ENCODE data around the gene RALGPS2.

The RALGPS2 gene

DNA sequence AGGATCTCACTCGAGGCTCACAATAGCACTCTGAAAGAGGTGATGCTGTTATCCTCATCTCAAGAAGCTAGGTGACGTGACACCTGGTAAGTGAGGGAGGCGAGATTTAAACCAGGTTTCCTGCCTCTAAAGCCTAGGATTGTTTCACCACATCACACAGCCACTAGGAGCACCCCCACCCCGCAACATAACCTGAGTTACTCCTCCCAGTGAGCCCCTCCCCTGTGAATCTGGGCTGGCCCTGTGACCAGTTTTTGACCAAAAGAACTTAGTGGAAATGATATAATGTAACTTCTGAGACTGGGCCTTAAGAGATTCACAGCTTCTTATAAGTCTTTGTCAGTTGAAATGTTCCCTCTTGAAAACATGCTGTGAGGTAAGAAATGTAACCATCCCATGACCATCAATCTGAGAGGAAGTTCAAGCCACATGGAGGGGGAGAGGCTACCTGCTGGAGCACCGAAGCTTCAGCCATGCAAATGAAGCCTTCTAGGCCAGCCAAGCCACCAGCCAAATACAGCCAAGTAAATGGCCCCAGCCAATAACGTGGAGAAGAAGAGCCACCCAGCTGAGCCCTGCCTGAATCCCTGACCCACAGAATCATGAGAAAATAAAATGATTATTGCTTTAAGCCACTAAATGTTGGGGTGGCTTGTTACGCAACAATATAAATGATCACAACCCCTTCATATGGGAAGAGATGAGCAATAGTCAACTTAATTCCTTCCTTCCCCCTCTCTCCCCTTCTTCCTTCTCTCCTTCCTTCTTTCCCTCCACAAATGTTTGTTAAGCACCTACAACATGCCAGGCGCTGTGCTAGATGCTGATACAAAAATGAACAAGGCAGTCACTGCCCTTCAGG is 239.7 kb downstream of the RALGPS2 start:
- no peak for DNase-seq (ENCODE audit: low spot score)

DNA sequence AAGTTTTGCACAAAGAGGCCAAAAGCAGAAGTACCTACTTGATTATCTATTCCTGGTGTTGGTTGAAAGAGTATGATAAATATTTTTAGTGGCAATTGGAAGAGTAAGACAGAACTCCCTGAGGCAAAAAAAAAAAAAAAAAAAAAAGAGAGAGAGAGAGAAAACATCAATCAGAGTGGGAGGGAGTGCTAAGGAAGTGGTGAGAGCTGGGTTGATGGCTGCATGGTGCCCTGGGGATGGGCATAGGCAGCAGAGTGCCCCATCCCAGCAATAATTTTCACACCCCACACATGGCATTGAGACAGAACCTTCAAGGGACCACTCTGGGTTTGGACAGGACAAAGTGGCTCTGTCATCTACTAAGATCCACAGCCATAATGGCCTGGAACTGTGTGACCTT is 241.3 kb downstream of the RALGPS2 start:
- DNase-seq (ENCODE audit: low spot score), result no peak

DNA sequence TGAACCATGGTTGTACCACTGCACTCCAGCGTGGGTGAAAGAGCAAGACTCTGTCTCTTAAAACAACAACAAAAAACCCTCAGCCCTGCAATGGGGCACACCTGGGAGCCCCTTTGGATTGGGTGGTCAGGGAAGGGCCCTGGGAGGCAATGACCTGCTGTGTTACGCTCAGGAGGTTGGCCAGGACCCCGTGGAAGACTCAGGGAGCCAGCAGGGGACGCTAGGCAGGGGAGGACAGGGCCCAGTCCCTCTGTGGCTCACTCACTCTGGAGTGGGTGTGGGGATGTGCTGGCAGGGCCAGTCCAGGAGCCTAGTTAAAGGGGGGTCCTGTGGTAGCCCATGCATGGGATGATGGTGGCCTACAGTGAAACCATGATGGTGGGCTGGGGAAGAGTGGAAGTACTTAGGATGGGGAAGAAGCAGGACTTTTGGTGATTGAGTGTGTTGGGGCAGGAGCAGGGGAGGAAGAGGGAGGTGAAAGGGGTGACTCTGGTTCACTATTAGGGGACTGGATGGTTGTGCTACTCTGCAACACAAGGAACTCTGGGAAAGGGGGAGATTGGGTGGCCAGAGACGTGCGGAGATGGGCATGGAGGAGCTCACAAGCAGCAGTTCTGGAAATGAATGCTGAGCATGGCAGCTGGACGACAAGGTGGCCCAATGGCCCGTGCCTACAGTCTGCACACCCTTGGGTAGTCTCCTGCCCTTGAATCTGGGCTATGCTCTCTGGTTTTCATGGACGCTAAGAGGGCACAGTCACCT is 244.4 kb downstream of the RALGPS2 start:
- no peak for DNase-seq (ENCODE audit: low spot score)

DNA sequence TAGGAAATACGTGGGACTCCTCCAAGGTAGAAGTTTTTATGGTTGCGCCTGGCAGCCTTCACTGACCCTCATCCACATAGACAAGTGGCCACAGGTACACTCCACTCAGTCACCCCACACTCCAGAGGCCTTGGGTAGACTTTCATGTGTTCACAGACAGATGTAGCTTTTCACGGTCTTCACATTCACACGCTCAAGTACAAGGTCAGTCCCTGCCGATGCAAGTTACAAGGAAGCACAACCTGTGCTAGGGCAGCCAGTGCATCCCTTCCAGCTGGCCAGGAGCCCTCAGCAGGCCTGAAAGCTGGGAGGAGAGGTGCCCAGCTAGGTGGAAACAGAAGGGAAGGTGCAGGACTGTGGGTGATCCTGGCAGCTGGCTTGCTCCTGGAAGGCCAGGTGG is 245.1 kb downstream of the RALGPS2 start:
- no peak for DNase-seq (ENCODE audit: low spot score)
